ENCODE results near the gene DBNDD1.

DBNDD1 gene

DNA sequence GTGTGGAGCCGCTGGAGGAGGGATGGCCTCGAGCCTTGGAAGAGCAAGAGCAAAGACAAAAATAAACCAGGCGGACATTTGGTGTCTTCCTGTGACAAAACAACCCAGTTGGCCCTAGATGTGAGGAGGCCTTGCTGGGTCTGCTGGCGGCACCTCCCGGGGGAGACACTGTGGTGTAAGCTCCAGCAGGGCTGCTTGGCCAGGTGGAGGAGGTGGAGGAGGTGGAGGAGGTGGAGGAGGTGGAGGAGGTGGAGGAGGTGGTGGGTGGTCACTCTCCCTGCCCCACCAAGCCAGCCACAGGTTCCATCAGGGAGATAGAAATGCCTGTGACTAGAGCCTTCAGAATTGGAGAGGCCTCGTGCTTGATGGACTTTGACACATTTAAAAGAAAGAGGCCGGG is 32.1 kb downstream of the DBNDD1 start:
- Histone ChIP-seq H3K4me1 (ENCODE audit: control insufficient read depth, insufficient read depth, low read length, poor library complexity, severe bottlenecking) (no peaks in the 10 kb centered on the region), H3K36me3 (ENCODE audit: control insufficient read depth, insufficient read depth, low read length) (peaks cover 92% of the 10 kb centered on the region), H3K27ac (ENCODE audit: low read depth, low read length, severe bottlenecking) (no peak overlapping the region), H3K9me3 (ENCODE audit: control insufficient read depth, low read length) (peaks cover 5% of the 10 kb centered on the region), H3K4me3 (ENCODE audit: extremely low read depth, insufficient read depth, low read length, poor library complexity, severe bottlenecking) (no peak overlapping the region)
- WGBS, 2 experiments (ENCODE audit: insufficient coverage in 2 of 2), result 89 to 92% methylated on average over 4 to 7 of the region's 7 CpGs

DNA sequence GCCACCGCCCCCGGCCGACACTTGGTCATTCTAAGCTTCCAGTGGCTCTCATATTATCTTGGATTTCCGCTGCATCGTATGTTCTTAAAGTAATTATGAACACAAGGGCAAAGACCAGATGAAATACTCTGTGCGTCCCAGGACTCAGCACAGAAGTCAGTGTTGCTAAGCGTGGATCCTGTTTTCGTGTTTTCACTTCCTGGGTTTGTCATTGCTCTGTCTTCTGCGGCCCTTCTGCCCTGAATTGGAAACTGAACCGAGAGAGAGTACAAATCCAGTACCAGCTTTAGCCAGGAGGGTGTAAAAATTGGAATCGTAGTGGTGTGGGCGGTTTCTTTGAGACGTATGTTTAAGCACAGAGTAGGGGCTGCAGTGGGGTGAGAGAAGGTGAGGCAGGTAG is 32.7 kb downstream of the DBNDD1 start:
- no peaks in the 10 kb centered on the region for H3K4me1 ChIP-seq (ENCODE audit: control insufficient read depth, insufficient read depth, low read length, poor library complexity, severe bottlenecking)
- no peak overlapping the region for H3K4me3 ChIP-seq (ENCODE audit: extremely low read depth, insufficient read depth, low read length, poor library complexity, severe bottlenecking)
- WGBS, 2 experiments (ENCODE audit: insufficient coverage in 2 of 2), result 93 to 97% methylated on average over 11 to 12 of the region's 13 CpGs
- H3K36me3 ChIP-seq (ENCODE audit: control insufficient read depth, insufficient read depth, low read length), result peaks cover 92% of the 10 kb centered on the region
- no peaks in the 10 kb centered on the region for H3K9me3 ChIP-seq (ENCODE audit: control insufficient read depth, low read length)
- H3K27ac ChIP-seq (ENCODE audit: low read depth, low read length, severe bottlenecking), result no peak overlapping the region

DNA sequence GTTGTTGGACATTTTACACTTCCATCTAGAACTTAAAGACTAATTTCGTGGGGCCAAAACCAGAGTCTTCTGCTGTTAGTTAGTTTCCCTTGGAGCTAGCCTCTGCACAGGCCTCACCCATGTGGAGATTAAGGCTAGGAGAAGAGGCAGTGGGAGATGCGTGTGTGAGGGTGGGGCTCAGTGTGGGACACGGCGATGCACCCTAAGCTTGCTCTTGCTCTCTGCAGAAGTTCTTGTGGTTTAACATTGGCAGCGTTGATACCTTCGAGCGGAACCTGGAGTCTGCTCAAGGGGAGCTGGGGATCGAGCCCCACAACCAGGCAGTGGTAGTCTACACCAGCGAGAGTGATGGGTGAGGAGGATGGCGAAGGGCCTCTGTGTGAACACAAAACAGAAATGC is 34.0 kb downstream of the DBNDD1 start:
- H3K4me1 ChIP-seq (ENCODE audit: control insufficient read depth, insufficient read depth, low read length, poor library complexity, severe bottlenecking), result no peaks in the 10 kb centered on the region
- 97 to 98% methylated on average over 8 to 9 of the region's 10 CpGs for WGBS, 2 experiments (ENCODE audit: insufficient coverage in 2 of 2)
- no peaks in the 10 kb centered on the region for H3K9me3 ChIP-seq (ENCODE audit: control insufficient read depth, low read length)
- H3K27ac ChIP-seq (ENCODE audit: low read depth, low read length, severe bottlenecking), result no peak overlapping the region
- no peak overlapping the region for H3K4me3 ChIP-seq (ENCODE audit: extremely low read depth, insufficient read depth, low read length, poor library complexity, severe bottlenecking)
- peaks cover 92% of the 10 kb centered on the region for H3K36me3 ChIP-seq (ENCODE audit: control insufficient read depth, insufficient read depth, low read length)

DNA sequence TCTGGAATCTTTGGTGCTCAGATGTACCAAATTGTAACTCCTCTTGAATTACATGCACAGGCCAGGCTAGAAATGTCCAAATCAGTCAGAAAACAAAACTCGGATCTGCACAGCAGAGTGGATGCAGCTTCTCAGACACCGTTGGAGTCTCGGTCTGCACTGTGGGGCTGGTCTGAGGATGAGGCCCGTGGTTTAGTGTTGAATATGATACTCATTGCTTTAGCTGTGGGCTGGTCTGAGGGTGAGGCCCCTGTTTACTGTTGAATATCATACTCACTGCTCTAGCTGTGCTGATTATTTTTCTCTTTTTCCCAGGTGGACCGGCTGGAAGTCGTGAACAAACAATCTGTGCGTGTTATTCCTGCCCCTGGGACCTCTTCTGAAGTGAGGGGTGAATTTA is 35.0 kb downstream of the DBNDD1 start:
- 97 to 100% methylated on average over 3 to 4 of the region's 7 CpGs for WGBS, 2 experiments (ENCODE audit: insufficient coverage in 2 of 2)

DNA sequence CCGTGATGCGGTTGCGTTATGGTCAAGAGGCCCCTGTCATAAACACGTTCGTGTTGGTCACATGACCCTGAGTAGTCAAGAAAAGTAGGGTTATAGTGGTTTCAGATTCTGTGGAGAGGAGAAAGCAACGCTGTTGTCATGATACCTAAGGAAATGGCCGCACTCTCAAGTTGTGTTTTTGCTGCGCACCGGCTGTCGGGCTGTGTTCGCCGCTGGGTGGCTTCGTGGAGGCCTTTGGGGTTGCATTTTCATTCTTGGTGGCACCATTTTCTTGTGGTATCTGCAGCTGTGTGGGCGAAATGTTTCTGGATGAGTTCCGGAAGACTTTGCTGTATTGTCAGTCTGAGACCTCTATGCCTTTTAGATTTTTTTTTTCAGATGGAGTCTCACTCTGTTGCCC is 35.7 kb downstream of the DBNDD1 start:
- Histone ChIP-seq H3K4me1 (ENCODE audit: control insufficient read depth, insufficient read depth, low read length, poor library complexity, severe bottlenecking) (no peaks in the 10 kb centered on the region), H3K36me3 (ENCODE audit: control insufficient read depth, insufficient read depth, low read length) (peaks cover 92% of the 10 kb centered on the region), H3K9me3 (ENCODE audit: control insufficient read depth, low read length) (no peaks in the 10 kb centered on the region), H3K4me3 (ENCODE audit: extremely low read depth, insufficient read depth, low read length, poor library complexity, severe bottlenecking) (no peak overlapping the region), H3K27ac (ENCODE audit: low read depth, low read length, severe bottlenecking) (no peak overlapping the region)
- 89 to 90% methylated on average over 15 of the region's 15 CpGs for WGBS, 2 experiments (ENCODE audit: insufficient coverage in 2 of 2)

More for the DNA sequence above, 35.0 kb downstream of the DBNDD1 start:
- H3K9me3 ChIP-seq (ENCODE audit: control insufficient read depth, low read length), result no peaks in the 10 kb centered on the region
- no peak overlapping the region for H3K27ac ChIP-seq (ENCODE audit: low read depth, low read length, severe bottlenecking)
- no peak overlapping the region for H3K4me3 ChIP-seq (ENCODE audit: extremely low read depth, insufficient read depth, low read length, poor library complexity, severe bottlenecking)
- H3K4me1 ChIP-seq (ENCODE audit: control insufficient read depth, insufficient read depth, low read length, poor library complexity, severe bottlenecking), result no peaks in the 10 kb centered on the region
- H3K36me3 ChIP-seq (ENCODE audit: control insufficient read depth, insufficient read depth, low read length), result peaks cover 93% of the 10 kb centered on the region

DNA sequence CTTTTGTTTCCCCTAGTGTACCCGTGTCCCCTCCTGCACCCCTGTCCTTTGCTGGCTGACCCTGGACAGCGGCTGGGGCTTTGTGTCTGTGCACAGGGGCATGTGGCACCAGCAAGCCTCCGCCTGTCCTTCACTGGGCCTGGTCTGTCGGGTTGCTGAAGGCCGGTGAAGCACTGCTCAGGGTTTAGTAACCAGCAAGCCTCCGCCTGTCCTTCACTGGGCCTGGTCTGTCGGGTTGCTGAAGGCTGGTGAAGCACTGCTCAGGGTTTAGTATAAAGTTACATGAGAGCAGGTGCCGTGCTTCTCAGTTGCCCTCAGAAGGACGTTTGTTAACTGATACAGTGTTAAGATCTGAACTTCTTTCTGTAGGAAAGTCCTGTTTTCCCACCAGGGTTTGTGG is 36.9 kb downstream of the DBNDD1 start:
- no peak overlapping the region for H3K27ac ChIP-seq (ENCODE audit: low read depth, low read length, severe bottlenecking)
- H3K9me3 ChIP-seq (ENCODE audit: control insufficient read depth, low read length), result no peaks in the 10 kb centered on the region
- H3K4me1 ChIP-seq (ENCODE audit: control insufficient read depth, insufficient read depth, low read length, poor library complexity, severe bottlenecking), result no peaks in the 10 kb centered on the region
- peaks cover 92% of the 10 kb centered on the region for H3K36me3 ChIP-seq (ENCODE audit: control insufficient read depth, insufficient read depth, low read length)
- 95 to 96% methylated on average over 8 of the region's 9 CpGs for WGBS, 2 experiments (ENCODE audit: insufficient coverage in 2 of 2)
- H3K4me3 ChIP-seq (ENCODE audit: extremely low read depth, insufficient read depth, low read length, poor library complexity, severe bottlenecking), result no peak overlapping the region

DNA sequence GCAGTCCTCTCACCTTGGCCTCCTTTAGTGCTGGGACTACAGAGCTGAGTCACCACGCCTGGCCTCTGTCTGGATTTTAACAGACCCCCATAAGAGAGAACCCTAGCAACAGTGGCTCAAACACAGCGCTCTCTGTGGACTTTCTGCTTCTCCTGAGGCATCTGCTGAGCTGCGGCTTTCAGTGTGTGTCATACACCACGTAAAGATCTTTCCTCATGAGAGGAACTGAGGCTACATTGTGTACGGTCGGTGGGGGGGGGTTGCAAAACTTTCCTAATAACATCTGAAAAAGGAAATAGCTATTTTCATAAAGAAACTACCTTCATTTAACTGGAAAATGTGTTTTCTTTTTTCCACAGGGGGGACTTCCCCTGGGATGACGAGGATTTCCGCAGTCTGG is 37.8 kb downstream of the DBNDD1 start:
- Histone ChIP-seq H3K9me3 (ENCODE audit: control insufficient read depth, low read length) (no peaks in the 10 kb centered on the region), H3K4me1 (ENCODE audit: control insufficient read depth, insufficient read depth, low read length, poor library complexity, severe bottlenecking) (no peaks in the 10 kb centered on the region), H3K36me3 (ENCODE audit: control insufficient read depth, insufficient read depth, low read length) (peaks cover 92% of the 10 kb centered on the region), H3K27ac (ENCODE audit: low read depth, low read length, severe bottlenecking) (no peak overlapping the region), H3K4me3 (ENCODE audit: extremely low read depth, insufficient read depth, low read length, poor library complexity, severe bottlenecking) (no peak overlapping the region)
- WGBS, 2 experiments (ENCODE audit: insufficient coverage in 2 of 2), result 100% methylated on average over 5 to 6 of the region's 8 CpGs

DNA sequence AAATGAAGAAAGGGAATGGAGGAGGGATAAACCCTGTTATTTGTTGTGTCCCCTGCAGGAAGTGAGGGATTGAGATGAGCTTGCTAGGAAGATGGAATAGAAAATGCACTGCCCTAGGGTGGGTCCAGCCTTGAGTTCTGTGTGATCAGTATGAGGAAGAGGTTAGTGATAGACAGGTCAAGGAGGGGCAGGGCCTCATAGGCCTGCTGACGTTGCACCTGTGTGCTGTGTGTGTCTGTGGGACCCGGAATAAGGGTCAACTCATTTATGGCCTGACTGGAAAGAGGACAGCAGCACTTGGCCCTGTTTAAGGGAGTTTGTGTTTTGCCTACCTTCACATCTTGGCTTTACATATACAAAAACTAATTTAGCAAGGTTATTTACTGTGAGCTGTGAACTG is 44.4 kb downstream of the DBNDD1 start:
- H3K9me3 ChIP-seq (ENCODE audit: control insufficient read depth, low read length), result peaks cover 14% of the 10 kb centered on the region
- peaks cover 63% of the 10 kb centered on the region for H3K36me3 ChIP-seq (ENCODE audit: control insufficient read depth, insufficient read depth, low read length)
- H3K4me1 ChIP-seq (ENCODE audit: control insufficient read depth, insufficient read depth, low read length, poor library complexity, severe bottlenecking), result peaks cover 7% of the 10 kb centered on the region
- 83 to 100% methylated on average over 1 to 2 of the region's 2 CpGs for WGBS, 2 experiments (ENCODE audit: insufficient coverage in 2 of 2)
- no peak overlapping the region for H3K27ac ChIP-seq (ENCODE audit: low read depth, low read length, severe bottlenecking)
- H3K4me3 ChIP-seq (ENCODE audit: extremely low read depth, insufficient read depth, low read length, poor library complexity, severe bottlenecking), result no peak overlapping the region

DNA sequence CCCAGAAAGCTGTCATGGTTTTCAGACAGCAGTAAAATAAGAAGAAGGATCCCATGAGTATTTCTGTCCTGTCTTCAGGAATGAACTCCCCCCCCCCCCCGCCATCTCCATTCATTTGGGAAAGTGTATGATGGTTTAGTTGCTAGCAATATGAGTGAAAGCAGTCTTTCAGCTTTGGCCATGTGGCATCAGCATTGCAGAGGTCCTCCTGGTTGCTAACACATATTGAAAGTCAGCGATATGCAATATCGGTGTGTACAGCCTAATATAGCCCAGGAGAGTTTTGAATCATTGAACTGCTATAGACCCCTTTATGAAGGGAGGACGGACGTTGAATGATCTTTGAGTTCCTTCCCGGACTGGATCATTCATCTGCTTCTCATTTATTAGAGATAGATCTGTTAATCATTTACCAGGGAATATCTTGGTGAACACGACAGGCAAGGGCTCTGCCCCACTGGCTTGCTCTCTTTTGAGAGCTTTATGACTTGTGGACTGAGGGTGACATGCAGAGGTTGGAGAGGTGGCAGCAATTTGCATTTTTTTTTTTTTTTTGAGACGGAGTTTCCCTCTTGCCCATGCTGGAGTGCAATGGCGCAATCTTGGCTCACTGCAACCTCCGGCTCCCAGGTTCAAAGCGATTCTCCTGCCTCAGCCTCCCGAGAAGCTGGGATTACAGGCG is 45.5 kb downstream of the DBNDD1 start:
- 97 to 98% methylated on average over 8 to 10 of the region's 13 CpGs for WGBS, 2 experiments (ENCODE audit: insufficient coverage in 2 of 2)
- Histone ChIP-seq H3K4me3 (ENCODE audit: extremely low read depth, insufficient read depth, low read length, poor library complexity, severe bottlenecking) (peak overlapping the region; percentile 95), H3K9me3 (ENCODE audit: control insufficient read depth, low read length) (peaks cover 14% of the 10 kb centered on the region), H3K36me3 (ENCODE audit: control insufficient read depth, insufficient read depth, low read length) (peaks cover 55% of the 10 kb centered on the region), H3K4me1 (ENCODE audit: control insufficient read depth, insufficient read depth, low read length, poor library complexity, severe bottlenecking) (peaks cover 7% of the 10 kb centered on the region), H3K27ac (ENCODE audit: low read depth, low read length, severe bottlenecking) (no peak overlapping the region)

DNA sequence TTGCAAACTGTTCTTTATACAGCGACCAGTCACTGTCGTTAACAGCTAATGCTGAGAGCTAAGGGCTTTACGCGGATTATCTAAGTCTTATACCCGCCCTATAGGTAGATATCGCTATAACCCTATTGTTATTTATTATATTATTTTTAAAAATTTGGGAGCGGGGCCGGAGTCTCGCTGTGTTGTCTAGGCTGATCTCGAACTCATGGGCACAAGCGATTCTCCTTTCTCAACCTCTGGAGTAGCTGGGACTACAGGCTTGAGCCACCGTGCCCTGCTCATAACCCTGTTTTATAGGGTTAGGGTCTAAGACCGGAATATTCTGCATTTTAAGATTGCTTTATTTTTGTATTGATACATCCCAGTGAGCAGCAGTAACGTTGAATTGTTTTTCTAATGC is 46.0 kb downstream of the DBNDD1 start:
- peaks cover 7% of the 10 kb centered on the region for H3K4me1 ChIP-seq (ENCODE audit: control insufficient read depth, insufficient read depth, low read length, poor library complexity, severe bottlenecking)
- H3K9me3 ChIP-seq (ENCODE audit: control insufficient read depth, low read length), result peaks cover 14% of the 10 kb centered on the region
- 18 to 30% methylated on average over 6 to 10 of the region's 14 CpGs for WGBS, 2 experiments (ENCODE audit: insufficient coverage in 2 of 2)
- H3K27ac ChIP-seq (ENCODE audit: low read depth, low read length, severe bottlenecking), result no peak overlapping the region
- H3K36me3 ChIP-seq (ENCODE audit: control insufficient read depth, insufficient read depth, low read length), result peaks cover 53% of the 10 kb centered on the region
- peak overlapping the region; percentile 95 for H3K4me3 ChIP-seq (ENCODE audit: extremely low read depth, insufficient read depth, low read length, poor library complexity, severe bottlenecking)
